SIG-M5 treated with dmso at 0.1 percent for 504 hours (cell line): ENCODE measurements around the gene MACROD1.

ENCODE experiments used
- DNase-seq: peaks from one replicate; lab custom pipeline; 2025; ENCODE audit not compliant: unreplicated experiment; lab: John Stamatoyannopoulos, UW

The MACROD1 gene

DNA sequence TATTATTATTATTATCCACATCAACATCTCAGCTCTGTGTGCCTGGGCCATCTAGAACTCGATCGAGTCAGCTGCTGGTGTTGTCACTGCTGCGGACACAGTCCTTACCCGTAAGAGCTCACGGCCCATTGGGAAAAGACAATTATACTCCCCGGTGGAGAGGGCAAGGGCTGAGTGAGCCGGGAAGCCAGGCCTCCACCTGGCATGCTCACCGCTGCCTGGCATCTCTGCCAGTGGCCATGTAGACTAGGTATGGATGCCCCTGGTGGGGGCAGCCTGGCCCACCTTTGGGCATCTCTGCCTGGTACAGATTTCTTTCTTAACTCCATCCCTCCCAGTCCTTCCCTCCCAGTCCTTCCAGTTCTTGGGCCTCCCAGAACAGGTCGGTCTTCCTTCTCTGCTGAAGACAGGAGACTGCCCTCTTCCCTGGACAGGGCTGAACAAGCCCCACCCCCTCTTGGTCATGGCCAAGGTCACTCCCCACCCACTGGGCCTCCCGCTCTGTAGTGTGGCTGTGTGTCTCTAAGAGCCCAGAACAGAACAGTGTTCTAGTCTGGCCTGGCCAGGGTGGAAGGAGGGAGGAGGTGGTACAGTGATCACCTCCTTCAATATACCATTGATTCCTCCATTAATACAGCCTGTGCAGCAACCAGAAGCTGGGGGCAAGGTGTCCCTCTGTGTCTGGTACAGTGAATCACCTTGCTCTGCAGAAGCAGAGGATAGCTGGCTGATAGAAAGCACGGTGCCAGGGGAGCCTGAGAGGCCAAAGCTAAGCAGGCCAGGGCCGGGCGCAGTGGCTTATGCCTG, 72.5 kb downstream of the MACROD1 start:
- no peak for DNase-seq

GRCh38 chr11:64092761-64093136, 73.2 kb downstream of the MACROD1 start:
- no peak for DNase-seq

DNA sequence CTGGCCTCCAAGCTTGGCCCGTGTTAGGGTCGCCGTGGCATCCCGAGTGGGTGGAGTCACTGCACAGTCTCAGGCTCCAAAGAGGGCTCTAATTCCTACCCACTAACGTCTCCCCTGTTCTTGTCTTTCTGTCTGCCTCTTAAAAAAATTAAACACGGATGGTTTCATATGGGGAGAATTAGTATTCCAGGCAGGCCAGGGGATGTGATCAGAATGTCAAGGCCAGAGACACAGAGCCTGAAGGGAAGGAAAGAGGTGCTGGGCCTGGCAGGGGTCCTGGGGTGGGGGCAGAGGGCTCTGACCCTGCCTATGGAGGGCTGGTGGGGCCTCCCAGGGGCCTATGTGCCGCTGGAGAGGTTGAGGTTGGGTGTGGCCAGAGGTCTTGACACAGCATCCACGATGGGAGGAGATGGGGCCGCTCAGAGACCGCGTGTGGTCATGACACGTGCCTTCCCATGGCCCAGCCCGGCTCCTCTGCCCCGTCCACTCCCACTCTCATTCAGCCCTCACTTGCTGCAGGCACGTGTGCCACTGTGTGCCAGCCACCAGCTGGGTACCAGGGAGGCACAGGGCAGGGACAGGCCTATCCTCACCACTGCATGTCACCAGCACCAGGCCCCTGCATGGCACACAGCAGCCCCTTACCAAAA, 73.7 kb downstream of the MACROD1 start:
- no peak for DNase-seq

- DNase-seq: peak; percentile 59
These were observed 75.0 kb downstream of the MACROD1 start for GRCh38 chr11:64090806-64091516.

- DNase-seq: no peak
These were observed 75.8 kb downstream of the MACROD1 start for GRCh38 chr11:64089915-64090805.

DNA sequence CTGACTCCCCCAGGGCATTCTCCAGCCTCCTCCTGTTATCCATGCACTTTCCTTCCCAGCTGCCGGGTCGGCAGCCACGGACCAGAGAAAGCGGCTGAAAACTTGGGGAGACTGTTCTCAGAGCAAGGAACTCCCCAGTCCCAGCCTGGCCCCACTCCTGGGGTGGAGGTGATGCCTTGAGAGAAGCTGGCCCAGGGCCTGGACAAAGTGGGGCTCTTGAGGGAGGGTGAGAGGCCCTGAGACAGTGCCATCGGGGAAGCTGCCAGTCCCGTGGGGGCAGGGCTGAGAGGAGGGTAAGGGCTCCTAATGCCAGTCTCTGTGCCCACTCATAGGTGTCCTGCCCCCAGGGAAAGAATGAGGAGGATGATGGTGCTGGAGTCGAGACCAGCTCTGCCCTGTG, 76.4 kb downstream of the MACROD1 start:
- DNase-seq: no peak

- DNase-seq: no peak
These were observed 76.9 kb downstream of the MACROD1 start for GRCh38 chr11:64089027-64089360.

- no peak for DNase-seq
These were observed 77.5 kb downstream of the MACROD1 start for GRCh38 chr11:64088162-64089026.

GRCh38 chr11:64086258-64087123, 79.4 kb downstream of the MACROD1 start:
- no peak for DNase-seq

DNA sequence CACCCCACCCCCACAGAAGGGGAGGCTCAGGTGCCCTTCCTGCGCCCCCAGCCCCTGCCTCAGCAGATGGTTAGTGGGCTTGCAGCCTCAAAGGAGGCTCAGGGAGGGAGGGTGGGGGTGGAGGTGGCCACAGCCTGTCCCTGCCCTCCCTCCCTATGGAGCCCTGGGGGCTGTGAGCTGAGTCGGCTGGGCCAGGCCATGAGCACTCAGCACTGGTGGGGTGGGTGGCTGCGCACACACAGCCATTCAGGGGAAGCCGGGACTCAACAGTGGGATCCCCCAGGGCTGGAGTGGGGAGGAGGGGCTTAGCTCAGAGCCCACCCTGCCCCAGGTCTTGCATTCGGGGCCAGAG, 80.0 kb downstream of the MACROD1 start:
- DNase-seq: no peak

GRCh38 chr11:64084951-64085710, 80.8 kb downstream of the MACROD1 start:
- DNase-seq: no peak

DNA sequence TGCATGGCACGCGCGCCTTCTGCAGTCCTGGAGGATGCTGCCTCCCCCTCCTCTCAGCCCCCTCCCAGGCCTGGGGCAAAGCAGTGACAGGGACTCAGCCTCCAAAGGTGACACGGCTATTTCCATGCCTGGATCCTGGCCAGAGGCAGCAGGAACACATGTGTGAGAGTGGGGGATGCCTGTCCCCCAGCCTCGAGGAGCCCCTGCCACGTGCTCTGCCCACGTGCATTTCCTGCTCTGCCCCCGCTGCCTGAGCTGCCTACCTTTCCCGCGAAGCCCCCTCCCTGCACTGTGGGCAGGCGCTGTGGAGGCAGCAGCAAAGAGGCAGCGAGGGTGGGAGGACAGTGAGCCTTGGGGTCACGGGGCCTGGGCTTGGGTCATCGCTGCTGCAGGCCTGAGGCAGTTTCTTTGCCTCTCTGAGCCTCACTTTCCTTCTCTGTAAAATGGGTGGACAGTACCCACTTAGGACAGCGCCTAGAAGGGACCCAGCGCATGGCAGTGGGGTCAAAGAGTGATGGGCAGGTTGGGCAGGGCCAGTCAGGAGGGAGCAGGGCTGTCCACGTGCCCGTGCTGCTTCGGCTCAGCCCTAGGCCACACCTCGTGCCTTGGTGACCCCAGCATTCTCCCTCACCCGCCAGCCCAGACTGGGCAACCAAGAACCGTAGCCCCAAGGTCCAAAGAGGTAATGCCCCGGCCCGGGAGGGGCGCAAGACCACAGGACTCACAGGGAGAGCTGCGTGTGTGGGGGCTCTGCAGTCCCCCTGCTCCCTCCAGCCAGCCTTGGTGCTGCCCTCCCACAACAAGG, 81.6 kb downstream of the MACROD1 start:
- no peak for DNase-seq

DNA sequence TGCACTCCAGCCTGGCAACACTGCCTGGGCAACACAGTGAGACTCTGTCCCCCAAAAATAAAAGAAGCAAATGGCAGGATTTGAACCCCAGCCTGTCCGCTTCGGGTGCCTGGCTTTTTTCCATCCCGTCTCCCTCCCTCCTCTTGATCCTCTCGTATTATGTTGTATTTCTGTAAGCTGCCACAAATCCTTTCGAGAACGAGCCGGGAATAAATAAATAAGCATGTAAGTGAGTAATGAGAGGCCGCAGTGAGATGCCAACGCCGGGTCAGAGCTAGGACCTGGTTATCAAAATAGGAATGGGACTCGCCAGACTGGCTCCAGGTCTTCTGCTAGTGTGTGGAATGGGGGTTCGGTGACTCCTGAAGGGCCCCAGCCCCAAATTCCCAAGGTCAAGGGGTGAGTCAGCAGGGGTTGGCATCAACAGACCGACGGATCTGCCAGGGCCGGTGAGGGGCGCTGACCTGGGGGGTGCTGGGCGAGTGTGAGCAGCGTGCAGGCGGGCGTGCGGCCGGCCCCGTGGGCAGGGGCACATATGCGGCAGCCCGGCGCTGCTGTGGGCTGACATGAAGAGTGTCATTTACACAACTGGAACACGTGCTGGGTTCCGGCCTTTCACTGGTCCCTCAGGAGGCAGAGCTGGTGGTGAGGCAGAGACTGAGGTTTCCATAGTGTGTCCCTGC, 82.4 kb downstream of the MACROD1 start:
- no peak for DNase-seq

GRCh38 chr11:64081745-64082442, 84.0 kb downstream of the MACROD1 start:
- DNase-seq: no peak

- DNase-seq: no peak
These were observed 85.5 kb downstream of the MACROD1 start for GRCh38 chr11:64080390-64080789.

GRCh38 chr11:64078905-64079304, 87.0 kb downstream of the MACROD1 start:
- no peak for DNase-seq

DNA sequence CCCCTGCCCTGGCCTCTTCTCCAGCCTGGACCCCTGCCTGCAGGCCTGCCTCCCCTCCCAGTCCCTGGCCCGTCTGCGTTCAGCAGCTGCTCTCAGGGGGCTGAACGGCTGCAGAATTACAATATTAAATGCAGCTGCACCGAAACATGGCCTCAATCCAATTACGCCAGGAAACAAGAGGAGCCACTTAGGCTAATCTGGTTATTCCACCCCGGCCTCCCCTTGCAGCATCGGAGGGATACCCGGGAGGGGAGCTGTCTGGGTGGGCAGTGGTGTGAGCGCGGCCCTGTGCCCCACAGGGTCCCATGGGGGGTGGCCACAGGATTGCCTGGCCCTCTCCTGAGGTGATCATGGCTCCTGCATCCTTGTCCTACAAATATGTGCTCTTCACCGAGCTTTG, 87.6 kb downstream of the MACROD1 start:
- no peak for DNase-seq
